ACC112 (cell line): ENCODE data around the gene STK32B.

Experiments used
- H2AFZ ChIP-seq: fragments of 200-600 bp; sonication (generic); one replicate; pipeline ENCODE4 v1.6.0; 2017; ENCODE audit warnings: antibody characterized with exemption, low read length; ENCODE audit not compliant: unreplicated experiment
- H3K27ac ChIP-seq: fragments of 200-600 bp; sonication (generic); 2 replicates; pipeline ENCODE4 v1.5.1; 2014; ENCODE audit warnings: low read depth, mild to moderate bottlenecking, antibody characterized with exemption, low read length, moderate library complexity
- H3K27me3 ChIP-seq: fragments of 200-600 bp; sonication (generic); 2 replicates; pipeline ENCODE4 v1.6.1; 2014; ENCODE audit warnings: mild to moderate bottlenecking, antibody characterized with exemption, low read length, moderate library complexity, mixed read lengths; ENCODE audit not compliant: insufficient read depth
- H3K36me3 ChIP-seq: fragments of 200-600 bp; sonication (generic); 2 replicates; pipeline ENCODE4 v1.6.1; 2016; ENCODE audit warnings: mild to moderate bottlenecking, antibody characterized with exemption, low read length, moderate library complexity, mixed read lengths; ENCODE audit not compliant: insufficient read depth
- H3K4me1 ChIP-seq: fragments of 200-600 bp; sonication (generic); one replicate; pipeline ENCODE4 v1.6.1; 2016; ENCODE audit warnings: low read length, mixed read lengths; ENCODE audit not compliant: insufficient read depth, unreplicated experiment, control insufficient read depth
- H3K4me3 ChIP-seq: fragments of 200-600 bp; sonication (generic); 2 replicates; pipeline ENCODE4 v1.5.1; 2014; ENCODE audit warnings: mild to moderate bottlenecking, low read depth, low read length
- H3K79me2 ChIP-seq: fragments of 200-600 bp; sonication (generic); one replicate; pipeline ENCODE4 v1.6.0; 2016; ENCODE audit warnings: low read length; ENCODE audit not compliant: control insufficient read depth, unreplicated experiment, insufficient read depth

STK32B gene

DNA sequence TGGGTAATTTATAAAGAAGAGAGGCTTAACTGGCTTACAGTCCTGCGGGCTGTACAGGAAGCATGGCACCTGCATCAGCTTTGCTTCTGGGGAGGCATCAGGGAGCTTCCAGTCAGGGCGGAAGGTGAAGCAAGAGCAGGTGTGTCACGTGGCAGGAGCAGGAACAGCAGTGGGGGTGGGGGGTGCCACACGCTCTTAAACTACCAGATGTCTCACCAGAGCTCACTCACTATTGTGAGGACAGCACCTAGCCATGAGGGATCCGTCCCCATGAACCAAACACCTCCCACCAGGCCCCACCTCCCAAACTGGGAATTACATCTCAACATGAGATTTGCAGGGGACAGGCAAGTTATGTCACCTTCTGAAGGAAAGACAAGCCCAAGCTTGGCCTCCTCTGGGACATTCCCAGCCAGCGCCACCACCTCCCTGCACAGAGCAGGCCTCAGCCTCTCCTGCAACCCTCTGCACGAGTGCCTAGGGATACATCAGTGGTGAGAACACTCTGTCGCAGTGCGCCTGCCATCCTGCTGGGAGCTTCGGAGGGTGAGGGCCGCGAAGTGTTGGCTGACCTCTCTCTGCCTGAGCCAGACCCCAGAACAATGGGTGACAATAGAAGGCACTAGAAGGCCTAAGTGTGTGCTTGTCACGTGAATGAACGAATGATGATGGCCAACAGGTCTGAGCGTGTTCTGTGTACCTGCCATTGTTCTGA, 412.8 kb downstream of the STK32B start:
- Histone ChIP-seq H3K27me3 (no peaks in the 10 kb centered on the region), H3K4me3 (no peak overlapping the region), H3K79me2 (no peaks in the 10 kb centered on the region), H3K27ac (no peak overlapping the region), H3K4me1 (no peaks in the 10 kb centered on the region), H2AFZ (no peak overlapping the region), H3K36me3 (no peaks in the 10 kb centered on the region)

DNA sequence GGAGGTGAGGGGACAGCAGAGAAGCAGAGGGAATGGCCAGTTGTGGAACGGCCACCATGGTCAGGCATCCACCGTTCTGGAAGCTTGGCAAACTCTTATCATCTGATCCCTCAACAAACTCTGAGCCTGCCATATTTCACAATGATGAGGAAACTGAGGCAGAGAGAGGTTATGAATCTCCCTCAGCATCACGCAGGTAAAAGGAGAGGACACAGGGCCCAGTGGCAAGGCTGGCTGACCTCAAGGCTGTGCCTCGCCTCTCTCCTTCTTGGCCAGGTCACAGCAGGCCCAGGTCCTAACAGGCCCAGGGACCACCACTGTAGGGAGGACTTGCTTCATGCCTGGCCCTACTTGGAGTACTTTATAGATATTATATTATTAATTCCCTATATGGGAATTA, 414.2 kb downstream of the STK32B start:
- Histone ChIP-seq H2AFZ (no peak overlapping the region), H3K4me1 (no peaks in the 10 kb centered on the region), H3K36me3 (no peaks in the 10 kb centered on the region), H3K79me2 (no peaks in the 10 kb centered on the region), H3K27ac (no peak overlapping the region), H3K27me3 (no peaks in the 10 kb centered on the region), H3K4me3 (no peak overlapping the region)

DNA sequence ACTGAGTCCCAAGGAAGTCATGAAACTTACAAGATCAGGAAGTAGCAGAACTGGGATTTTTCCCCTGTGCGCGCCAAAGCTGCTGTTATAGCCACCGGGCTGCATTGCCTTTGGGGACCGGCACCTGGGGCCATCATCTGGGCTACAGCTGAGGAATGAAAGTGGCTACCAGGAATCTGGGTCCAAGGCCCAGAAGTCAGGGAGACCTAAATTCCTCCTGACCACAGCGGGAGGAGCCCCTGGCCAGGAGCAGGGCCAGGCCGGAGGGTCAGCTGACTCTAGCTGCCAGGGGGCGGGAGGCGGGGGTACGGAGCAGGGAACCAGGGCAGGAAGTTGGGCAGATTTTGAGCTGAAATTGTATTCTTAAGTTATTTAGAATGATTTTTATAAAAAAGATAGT, 414.7 kb downstream of the STK32B start:
- Histone ChIP-seq H3K27ac (no peak overlapping the region), H3K4me1 (no peaks in the 10 kb centered on the region), H3K4me3 (no peak overlapping the region), H3K27me3 (no peaks in the 10 kb centered on the region), H3K79me2 (no peaks in the 10 kb centered on the region), H3K36me3 (no peaks in the 10 kb centered on the region), H2AFZ (no peak overlapping the region)

DNA sequence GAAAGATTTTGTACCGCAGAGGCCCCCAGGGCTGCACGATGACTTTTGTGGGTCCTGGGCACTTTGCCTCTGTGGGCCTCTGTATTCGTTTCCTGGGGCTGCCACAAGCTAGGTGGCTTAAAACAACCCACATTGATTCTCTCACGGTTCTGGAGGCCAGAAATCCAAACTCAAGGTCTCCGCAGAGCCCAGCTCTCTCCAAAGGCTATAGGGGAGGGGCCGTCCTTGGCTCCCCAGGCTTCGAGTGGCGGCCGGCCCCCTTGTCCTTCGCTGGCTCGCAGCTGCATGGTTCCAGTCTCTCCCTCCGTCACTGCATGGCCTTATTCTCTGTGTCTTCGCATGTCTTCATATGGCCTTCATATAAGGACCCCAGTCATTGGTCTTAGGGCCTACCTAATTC, 415.8 kb downstream of the STK32B start:
- Histone ChIP-seq H3K27me3 (no peaks in the 10 kb centered on the region), H3K36me3 (no peaks in the 10 kb centered on the region), H3K79me2 (no peaks in the 10 kb centered on the region), H3K27ac (no peak overlapping the region), H3K4me3 (no peak overlapping the region), H3K4me1 (no peaks in the 10 kb centered on the region), H2AFZ (no peak overlapping the region)

DNA sequence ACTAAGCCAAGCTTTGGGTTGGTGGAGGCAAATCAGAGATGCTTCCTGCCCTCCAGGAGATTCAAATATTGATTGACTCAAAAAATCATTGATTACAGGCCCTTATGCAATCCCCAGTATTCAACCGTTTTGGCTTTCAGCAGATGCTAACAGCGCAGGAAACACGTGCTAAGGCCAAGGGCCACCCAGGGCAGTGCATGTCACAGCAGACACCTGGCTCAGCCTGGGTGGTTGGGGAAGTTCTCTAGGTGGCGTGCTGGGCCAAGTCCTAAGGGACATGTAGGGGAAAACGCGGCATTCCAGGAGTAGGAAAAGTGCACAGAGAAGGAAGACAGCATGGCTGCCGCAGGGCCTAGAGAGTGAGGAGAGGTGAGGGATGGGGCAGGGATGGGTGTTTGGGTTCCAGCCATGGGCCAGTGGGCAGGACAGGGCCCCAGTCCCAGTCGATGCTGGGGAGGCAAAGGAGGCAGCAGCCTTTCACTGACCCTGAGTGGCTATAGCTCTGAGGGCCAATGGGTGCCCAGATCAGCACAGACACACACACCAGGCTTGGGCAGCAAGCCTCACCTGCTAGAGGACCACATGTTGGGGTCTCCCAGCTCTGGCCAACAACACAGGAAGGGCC, 418.0 kb downstream of the STK32B start:
- Histone ChIP-seq H3K27me3 (no peaks in the 10 kb centered on the region), H3K79me2 (no peaks in the 10 kb centered on the region), H3K4me3 (no peak overlapping the region), H3K36me3 (no peaks in the 10 kb centered on the region), H2AFZ (no peak overlapping the region), H3K27ac (no peak overlapping the region), H3K4me1 (no peaks in the 10 kb centered on the region)

DNA sequence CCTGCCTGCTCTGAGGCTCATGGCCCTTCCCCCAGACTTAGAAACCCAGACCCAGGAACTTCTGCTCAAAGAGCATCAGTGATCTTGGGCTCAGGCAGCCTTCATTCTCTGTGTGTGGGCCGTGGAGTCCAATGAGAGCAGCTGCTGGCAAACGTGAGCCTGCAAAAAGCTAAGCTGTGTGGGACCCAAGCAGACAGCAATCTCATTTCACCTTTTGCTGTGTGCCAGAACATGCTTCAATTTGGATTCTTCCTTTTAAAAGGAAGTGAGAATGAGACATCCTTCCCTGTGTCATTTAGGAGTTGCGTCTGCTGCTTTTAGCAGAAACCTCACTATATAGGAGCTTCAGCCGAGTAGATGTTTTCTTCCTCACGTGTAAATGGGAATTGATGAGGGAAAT, 418.6 kb downstream of the STK32B start:
- no peaks in the 10 kb centered on the region for H3K27me3 ChIP-seq
- H3K27ac ChIP-seq, result no peak overlapping the region
- no peaks in the 10 kb centered on the region for H3K79me2 ChIP-seq
- no peaks in the 10 kb centered on the region for H3K36me3 ChIP-seq
- H2AFZ ChIP-seq, result no peak overlapping the region
- no peak overlapping the region for H3K4me3 ChIP-seq
- no peaks in the 10 kb centered on the region for H3K4me1 ChIP-seq

DNA sequence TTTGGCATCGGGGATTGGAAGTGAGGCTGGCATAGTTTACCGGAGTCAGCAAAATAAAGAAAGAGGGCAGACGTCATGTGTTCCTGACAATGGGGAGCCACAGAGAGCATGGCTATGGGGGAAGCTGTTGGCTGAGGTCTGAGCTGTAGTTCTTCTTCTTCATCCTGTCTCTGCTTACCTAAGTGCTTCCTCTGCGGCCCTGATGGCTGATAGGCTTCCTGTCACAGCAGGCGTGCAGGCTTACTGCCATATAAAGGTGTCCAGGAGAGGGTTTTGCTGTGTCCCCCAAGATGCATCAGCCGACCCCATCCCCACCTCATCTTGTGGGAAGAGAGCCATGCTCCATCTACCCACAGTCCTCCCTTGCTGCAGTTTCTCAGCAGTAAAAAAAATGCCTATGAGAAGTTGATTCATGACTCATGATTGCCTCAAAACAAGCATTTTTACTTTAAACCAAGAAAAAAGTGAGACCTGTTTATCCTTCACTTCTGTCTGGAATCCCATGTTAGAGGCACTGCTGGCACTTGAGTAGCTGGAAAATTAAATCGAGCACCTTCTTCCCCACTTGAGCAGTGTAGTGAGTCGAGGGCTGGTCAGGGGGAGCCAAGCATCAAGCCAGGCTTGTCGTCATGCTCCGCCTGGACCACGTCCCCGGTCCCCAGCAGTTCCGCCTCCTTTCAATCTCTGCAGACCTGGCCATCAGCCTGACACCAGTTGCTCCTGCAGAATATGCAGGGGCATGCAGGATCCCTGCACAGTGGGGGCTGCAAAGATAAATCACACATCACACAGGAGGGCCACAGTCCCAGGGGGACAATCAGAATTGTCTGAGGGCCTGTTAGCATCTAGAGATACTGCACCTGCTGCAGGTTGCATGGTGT, 419.3 kb downstream of the STK32B start:
- H3K27me3 ChIP-seq, result no peaks in the 10 kb centered on the region
- no peak overlapping the region for H3K4me3 ChIP-seq
- H3K27ac ChIP-seq, result no peak overlapping the region
- H3K36me3 ChIP-seq, result no peaks in the 10 kb centered on the region
- no peaks in the 10 kb centered on the region for H3K79me2 ChIP-seq
- H2AFZ ChIP-seq, result no peak overlapping the region
- no peaks in the 10 kb centered on the region for H3K4me1 ChIP-seq

DNA sequence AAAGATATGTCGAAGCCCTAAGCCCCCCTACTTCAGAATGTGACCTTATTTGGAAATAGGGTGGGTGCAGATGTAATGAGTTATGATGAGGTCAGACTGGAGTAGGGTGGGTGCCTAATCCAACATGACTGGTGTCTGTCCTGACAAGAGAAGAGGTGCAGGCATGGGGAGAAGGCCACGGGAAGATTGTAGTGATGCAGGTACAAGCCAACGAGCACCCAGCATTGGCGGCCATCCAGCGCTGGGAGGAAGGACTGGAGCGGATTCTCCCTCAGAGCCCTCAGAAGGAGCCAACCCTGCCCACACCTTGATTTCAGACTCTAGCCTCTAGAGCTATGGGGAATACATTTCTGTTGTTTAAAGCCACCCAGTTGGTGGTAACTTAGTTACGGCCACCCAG, 419.9 kb downstream of the STK32B start:
- H3K27me3 ChIP-seq, result no peaks in the 10 kb centered on the region
- H3K4me1 ChIP-seq, result no peaks in the 10 kb centered on the region
- H3K4me3 ChIP-seq, result no peak overlapping the region
- H3K27ac ChIP-seq, result no peak overlapping the region
- H2AFZ ChIP-seq, result no peak overlapping the region
- no peaks in the 10 kb centered on the region for H3K36me3 ChIP-seq
- no peaks in the 10 kb centered on the region for H3K79me2 ChIP-seq

DNA sequence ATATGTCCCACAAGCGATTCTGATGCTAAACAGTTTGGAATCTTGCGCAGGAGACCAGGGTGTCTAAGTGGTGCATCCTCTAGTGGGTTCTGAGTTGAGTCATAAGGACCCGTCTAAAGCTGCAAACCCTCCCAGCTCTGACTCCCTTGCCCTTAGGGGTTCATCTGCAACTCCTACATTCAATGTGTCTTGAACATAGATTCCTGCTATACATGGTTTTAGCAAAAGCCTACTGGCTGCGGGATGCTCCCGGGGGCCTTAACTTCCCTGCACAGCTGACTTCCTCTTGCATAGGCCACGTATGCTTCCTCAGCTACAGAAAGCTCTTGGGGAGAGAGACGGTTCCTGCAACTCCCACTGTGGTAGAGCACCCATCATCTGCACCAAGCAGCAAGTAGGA, 420.4 kb downstream of the STK32B start:
- Histone ChIP-seq H3K4me3 (no peak overlapping the region), H3K4me1 (no peaks in the 10 kb centered on the region), H2AFZ (no peak overlapping the region), H3K79me2 (no peaks in the 10 kb centered on the region), H3K27ac (no peak overlapping the region), H3K27me3 (no peaks in the 10 kb centered on the region), H3K36me3 (no peaks in the 10 kb centered on the region)

DNA sequence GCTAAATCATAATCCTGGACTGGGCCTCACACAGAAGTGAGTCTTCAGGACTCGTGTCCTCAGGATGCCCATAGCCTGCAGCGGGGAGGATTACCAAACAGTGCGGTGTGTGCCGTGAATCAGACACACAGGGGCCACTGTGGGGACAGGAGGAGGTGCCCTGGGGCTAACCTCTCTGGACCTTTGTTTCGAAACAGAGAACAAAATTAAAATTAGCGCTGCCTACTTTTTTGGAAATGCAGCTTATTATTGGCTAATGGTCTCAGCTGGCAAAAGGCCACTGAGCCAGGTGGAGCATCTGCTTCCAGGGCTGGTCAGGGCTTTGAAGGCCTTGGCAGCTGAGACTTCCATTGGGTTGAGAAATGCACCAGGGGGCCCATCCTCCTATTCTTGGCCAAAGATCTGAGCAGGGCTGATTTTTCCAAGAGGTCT, 420.9 kb downstream of the STK32B start:
- Histone ChIP-seq H2AFZ (no peak overlapping the region), H3K27ac (no peak overlapping the region), H3K4me3 (no peak overlapping the region), H3K4me1 (no peaks in the 10 kb centered on the region), H3K36me3 (no peaks in the 10 kb centered on the region), H3K27me3 (no peaks in the 10 kb centered on the region), H3K79me2 (no peaks in the 10 kb centered on the region)
